ENCODE measurements around the gene IL19. TPM values are rescaled to one million over a fixed set of nuclear protein-coding genes. Genes with fewer than 3 reads are reported as not detected.

IL19 gene
- polyA plus RNA-seq, 1 of the 3 experiments (the other 2 are of a cell fraction), result not detected

DNA sequence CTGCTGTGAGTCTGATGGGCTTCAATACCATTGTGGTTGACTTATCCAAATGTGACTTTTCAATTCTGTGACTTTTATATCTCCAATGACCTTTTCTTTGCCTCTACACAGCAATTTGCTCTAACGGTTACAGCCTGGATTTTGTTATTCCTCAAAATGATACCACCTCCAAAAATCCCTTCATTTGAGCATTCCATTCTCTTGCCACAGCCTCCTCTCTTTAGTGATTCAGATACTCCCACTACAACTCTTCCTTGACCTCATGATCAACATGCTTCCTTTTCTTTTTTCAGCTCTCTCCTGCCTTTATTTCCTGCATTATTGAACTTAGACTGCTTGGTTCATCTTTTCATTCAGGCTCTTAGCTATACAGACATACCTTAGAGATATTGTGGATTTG, 16.6 kb upstream of the IL19 start:
- POLR2A ChIA-PET, result no interaction called here

DNA sequence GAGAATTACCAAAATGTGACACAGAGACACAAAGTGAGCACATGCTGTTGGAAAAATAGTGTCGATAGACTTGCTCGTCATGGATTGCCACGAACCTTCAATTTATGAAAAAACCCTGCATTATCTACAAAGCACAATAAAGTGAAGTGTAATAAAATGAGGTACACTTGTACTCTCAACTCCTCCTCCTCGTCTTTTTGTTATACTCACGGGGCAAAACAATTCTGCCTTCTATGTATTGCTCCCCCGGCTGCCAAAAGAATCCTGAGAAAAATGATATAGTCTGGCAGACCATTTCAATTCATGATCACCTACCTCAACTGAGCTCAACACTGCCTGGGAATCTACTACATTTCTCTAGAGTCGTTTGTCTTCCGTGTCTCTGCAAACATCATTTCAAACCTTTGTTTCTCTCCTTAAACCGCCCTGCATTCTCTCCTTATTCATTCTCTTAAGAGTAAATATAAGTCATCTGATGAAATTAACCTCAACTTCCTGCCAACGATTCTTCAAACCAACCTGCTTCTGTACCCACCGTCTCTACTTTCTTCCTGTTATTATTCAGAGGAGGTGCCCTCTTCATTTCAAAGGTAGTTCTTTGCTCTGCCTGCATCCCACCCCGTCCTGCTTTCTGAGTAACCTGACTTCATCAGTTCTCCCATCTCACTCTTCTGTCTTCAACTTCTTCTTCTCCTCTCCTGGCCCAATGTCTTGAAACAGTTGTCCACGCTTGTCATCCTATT, 12.9 kb upstream of the IL19 start:
- POLR2A ChIA-PET, result no interaction called here
- no peaks in the 10 kb centered on the region for H4K20me1 ChIP-seq (ENCODE audit: insufficient read depth)
- CTCF ChIA-PET, result interaction anchor here (2.8 kb wide), 1 partner anchor 23 kb away, joined by 8 read pairs; no protein-coding TSS in a partner anchor
- no peaks in the 10 kb centered on the region for H3K9me3 ChIP-seq
- H3K27me3 ChIP-seq (ENCODE audit: insufficient read depth), result no peaks in the 10 kb centered on the region; the same call in 1 of the 2 replicates
- H3K36me3 ChIP-seq (replicated peaks in 1 of 2; ENCODE audit: control insufficient read depth in 1 of 2, insufficient read depth in 2 of 2, low read length in 1 of 2), result no peaks in the 10 kb centered on the region
- no peak overlapping the region for H2AFZ ChIP-seq (ENCODE audit: low read depth)
- no peak for DNase-seq
- 50% methylated on average over 13 of the region's 13 CpGs for WGBS (ENCODE audit: low lambda C conversion rate)
- no peak overlapping the region for H3K27ac ChIP-seq (ENCODE audit: low read depth in 2 of 2, low read length in 1 of 2)
- no peaks in the 10 kb centered on the region for H3F3A ChIP-seq (replicated peaks; ENCODE audit: insufficient read depth)
- H3K4me3 ChIP-seq (ENCODE audit: low read depth in 2 of 2, low read length in 1 of 2), result no peak overlapping the region
- H3K4me1 ChIP-seq (ENCODE audit: control insufficient read depth in 1 of 2, insufficient read depth in 2 of 2, low read depth in 1 of 2, low read length in 1 of 2), result peaks cover 0 to 7% of the 10 kb centered on the region in 2 experiments; a peak in 2 of 4 replicates
- no peak overlapping the region for H3K9ac ChIP-seq
- H3K79me2 ChIP-seq (ENCODE audit: insufficient read depth), result no peaks in the 10 kb centered on the region
- H3K4me2 ChIP-seq, result no peak overlapping the region
- H3K9me2 ChIP-seq, result no peaks in the 10 kb centered on the region
- TF ChIP-seq EP300 (IDR thresholded peaks at IDR 0.05; ENCODE audit: borderline replicate concordance in 1 of 2, low read depth in 1 of 2, low read length in 1 of 2) (no peak), POLR2AphosphoS5 (IDR thresholded peaks at IDR 0.05; ENCODE audit: low read depth, low read length) (no peak), TCF12 (IDR thresholded peaks at IDR 0.05) (no peak), RXRA (IDR thresholded peaks at IDR 0.05; ENCODE audit: borderline replicate concordance, low read depth) (no peak), ELF1 (IDR thresholded peaks at IDR 0.05) (no peak)
- TF ChIP-seq, protein P1, sequence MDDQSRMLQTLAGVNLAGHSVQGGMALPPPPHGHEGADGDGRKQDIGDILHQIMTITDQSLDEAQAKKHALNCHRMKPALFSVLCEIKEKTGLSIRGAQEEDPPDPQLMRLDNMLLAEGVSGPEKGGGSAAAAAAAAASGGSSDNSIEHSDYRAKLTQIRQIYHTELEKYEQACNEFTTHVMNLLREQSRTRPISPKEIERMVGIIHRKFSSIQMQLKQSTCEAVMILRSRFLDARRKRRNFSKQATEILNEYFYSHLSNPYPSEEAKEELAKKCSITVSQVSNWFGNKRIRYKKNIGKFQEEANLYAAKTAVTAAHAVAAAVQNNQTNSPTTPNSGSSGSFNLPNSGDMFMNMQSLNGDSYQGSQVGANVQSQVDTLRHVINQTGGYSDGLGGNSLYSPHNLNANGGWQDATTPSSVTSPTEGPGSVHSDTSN (IDR thresholded peaks at IDR 0.05), result no peak
- TF ChIP-seq, protein P2, sequence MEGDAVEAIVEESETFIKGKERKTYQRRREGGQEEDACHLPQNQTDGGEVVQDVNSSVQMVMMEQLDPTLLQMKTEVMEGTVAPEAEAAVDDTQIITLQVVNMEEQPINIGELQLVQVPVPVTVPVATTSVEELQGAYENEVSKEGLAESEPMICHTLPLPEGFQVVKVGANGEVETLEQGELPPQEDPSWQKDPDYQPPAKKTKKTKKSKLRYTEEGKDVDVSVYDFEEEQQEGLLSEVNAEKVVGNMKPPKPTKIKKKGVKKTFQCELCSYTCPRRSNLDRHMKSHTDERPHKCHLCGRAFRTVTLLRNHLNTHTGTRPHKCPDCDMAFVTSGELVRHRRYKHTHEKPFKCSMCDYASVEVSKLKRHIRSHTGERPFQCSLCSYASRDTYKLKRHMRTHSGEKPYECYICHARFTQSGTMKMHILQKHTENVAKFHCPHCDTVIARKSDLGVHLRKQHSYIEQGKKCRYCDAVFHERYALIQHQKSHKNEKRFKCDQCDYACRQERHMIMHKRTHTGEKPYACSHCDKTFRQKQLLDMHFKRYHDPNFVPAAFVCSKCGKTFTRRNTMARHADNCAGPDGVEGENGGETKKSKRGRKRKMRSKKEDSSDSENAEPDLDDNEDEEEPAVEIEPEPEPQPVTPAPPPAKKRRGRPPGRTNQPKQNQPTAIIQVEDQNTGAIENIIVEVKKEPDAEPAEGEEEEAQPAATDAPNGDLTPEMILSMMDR (IDR thresholded peaks at IDR 0.05), result no peak
- TF ChIP-seq, protein P3, sequence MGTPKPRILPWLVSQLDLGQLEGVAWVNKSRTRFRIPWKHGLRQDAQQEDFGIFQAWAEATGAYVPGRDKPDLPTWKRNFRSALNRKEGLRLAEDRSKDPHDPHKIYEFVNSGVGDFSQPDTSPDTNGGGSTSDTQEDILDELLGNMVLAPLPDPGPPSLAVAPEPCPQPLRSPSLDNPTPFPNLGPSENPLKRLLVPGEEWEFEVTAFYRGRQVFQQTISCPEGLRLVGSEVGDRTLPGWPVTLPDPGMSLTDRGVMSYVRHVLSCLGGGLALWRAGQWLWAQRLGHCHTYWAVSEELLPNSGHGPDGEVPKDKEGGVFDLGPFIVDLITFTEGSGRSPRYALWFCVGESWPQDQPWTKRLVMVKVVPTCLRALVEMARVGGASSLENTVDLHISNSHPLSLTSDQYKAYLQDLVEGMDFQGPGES (IDR thresholded peaks at IDR 0.05; ENCODE audit: low read depth, low read length), result no peak

More for the DNA sequence above, 16.6 kb upstream of the IL19 start:
- TF ChIP-seq FOXM1 (IDR thresholded peaks at IDR 0.05; ENCODE audit: low read depth), result no peak
- no peak for TF ChIP-seq MXI1 (IDR thresholded peaks at IDR 0.05; ENCODE audit: low read depth, low read length)
- TF ChIP-seq GATA2 (CRISPR knock-in tag; IDR thresholded peaks at IDR 0.05), result no peak
- TF ChIP-seq TAF1 (IDR thresholded peaks at IDR 0.05; ENCODE audit: borderline replicate concordance, low read depth, low read length), result no peak
- no peak for TF ChIP-seq TCF12 (IDR thresholded peaks at IDR 0.05)
- TF ChIP-seq NRF1 (IDR thresholded peaks at IDR 0.05; ENCODE audit: low read depth, low read length), result no peak
- TF ChIP-seq, protein P4, sequence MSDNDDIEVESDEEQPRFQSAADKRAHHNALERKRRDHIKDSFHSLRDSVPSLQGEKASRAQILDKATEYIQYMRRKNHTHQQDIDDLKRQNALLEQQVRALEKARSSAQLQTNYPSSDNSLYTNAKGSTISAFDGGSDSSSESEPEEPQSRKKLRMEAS (IDR thresholded peaks at IDR 0.05; ENCODE audit: low read depth), result no peak
- TF ChIP-seq FOXJ3 (CRISPR knock-in tag; IDR thresholded peaks at IDR 0.05), result no peak
- TF ChIP-seq EP300 (IDR thresholded peaks at IDR 0.05; ENCODE audit: borderline replicate concordance in 1 of 2, low read depth in 1 of 2, low read length in 1 of 2), result no peak
- TF ChIP-seq, protein P5, sequence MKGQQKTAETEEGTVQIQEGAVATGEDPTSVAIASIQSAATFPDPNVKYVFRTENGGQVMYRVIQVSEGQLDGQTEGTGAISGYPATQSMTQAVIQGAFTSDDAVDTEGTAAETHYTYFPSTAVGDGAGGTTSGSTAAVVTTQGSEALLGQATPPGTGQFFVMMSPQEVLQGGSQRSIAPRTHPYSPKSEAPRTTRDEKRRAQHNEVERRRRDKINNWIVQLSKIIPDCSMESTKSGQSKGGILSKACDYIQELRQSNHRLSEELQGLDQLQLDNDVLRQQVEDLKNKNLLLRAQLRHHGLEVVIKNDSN (IDR thresholded peaks at IDR 0.05; ENCODE audit: borderline replicate concordance, low read depth), result no peak
- no peak for TF ChIP-seq ELF1 (IDR thresholded peaks at IDR 0.05)
- TF ChIP-seq, protein P1 (IDR thresholded peaks at IDR 0.05), result no peak
- no peak for TF ChIP-seq SMC3 (IDR thresholded peaks at IDR 0.05; ENCODE audit: low read depth, low read length)
- TF ChIP-seq MEF2A (IDR thresholded peaks at IDR 0.05; ENCODE audit: borderline replicate concordance, low read depth), result no peak
- no peak for TF ChIP-seq TEAD4 (IDR thresholded peaks at IDR 0.05; ENCODE audit: borderline replicate concordance, insufficient read depth)
- TF ChIP-seq, protein P6, sequence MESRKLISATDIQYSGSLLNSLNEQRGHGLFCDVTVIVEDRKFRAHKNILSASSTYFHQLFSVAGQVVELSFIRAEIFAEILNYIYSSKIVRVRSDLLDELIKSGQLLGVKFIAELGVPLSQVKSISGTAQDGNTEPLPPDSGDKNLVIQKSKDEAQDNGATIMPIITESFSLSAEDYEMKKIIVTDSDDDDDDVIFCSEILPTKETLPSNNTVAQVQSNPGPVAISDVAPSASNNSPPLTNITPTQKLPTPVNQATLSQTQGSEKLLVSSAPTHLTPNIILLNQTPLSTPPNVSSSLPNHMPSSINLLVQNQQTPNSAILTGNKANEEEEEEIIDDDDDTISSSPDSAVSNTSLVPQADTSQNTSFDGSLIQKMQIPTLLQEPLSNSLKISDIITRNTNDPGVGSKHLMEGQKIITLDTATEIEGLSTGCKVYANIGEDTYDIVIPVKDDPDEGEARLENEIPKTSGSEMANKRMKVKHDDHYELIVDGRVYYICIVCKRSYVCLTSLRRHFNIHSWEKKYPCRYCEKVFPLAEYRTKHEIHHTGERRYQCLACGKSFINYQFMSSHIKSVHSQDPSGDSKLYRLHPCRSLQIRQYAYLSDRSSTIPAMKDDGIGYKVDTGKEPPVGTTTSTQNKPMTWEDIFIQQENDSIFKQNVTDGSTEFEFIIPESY (IDR thresholded peaks at IDR 0.05; ENCODE audit: borderline replicate concordance, low read depth), result no peak
- 31% methylated on average over 1 of the region's 1 CpG for WGBS (ENCODE audit: low lambda C conversion rate)
- H3K36me3 ChIP-seq (replicated peaks in 1 of 2; ENCODE audit: control insufficient read depth in 1 of 2, insufficient read depth in 2 of 2, low read length in 1 of 2), result no peaks in the 10 kb centered on the region
- CTCF ChIA-PET, result no interaction called here
- H3K27me3 ChIP-seq (ENCODE audit: insufficient read depth), result no peaks in the 10 kb centered on the region
- no peak overlapping the region for H2AFZ ChIP-seq (ENCODE audit: low read depth)
- no peaks in the 10 kb centered on the region for H3K4me1 ChIP-seq (ENCODE audit: control insufficient read depth in 1 of 2, insufficient read depth in 2 of 2, low read depth in 1 of 2, low read length in 1 of 2)
- no peak for DNase-seq
- no peaks in the 10 kb centered on the region for H3F3A ChIP-seq (replicated peaks; ENCODE audit: insufficient read depth)
- no peaks in the 10 kb centered on the region for H3K79me2 ChIP-seq (ENCODE audit: insufficient read depth)
- no peak overlapping the region for H3K27ac ChIP-seq (ENCODE audit: low read depth in 2 of 2, low read length in 1 of 2)
- no peak overlapping the region for H3K4me3 ChIP-seq (ENCODE audit: low read depth in 2 of 2, low read length in 1 of 2)
- no peak overlapping the region for H3K4me2 ChIP-seq
- no peaks in the 10 kb centered on the region for H3K9me3 ChIP-seq
- H3K9me2 ChIP-seq, result no peaks in the 10 kb centered on the region
- no peaks in the 10 kb centered on the region for H4K20me1 ChIP-seq (ENCODE audit: insufficient read depth)
- H3K9ac ChIP-seq, result no peak overlapping the region
